ENCODE measurements around the gene GSX1.
A peak's percentile ranks its signal among the peaks of the same experiment; 100 is the strongest.
"Not testable (repeated sequence)": the region's sequence is repeated elsewhere in the genome, so short reads cannot be mapped to it uniquely, and the experiment has no call there.

GSX1 gene

GRCh38 chr13:27792393-27793218 is at the start of gene GSX1:
GSX1 (plus strand) TSS chr13:27792483; CDS start chr13:27792691, 208 bp downstream.
- DNase-seq = peak; percentile 90

GRCh38 chr13:27744801-27745200 is 47.5 kb upstream of the GSX1 start:
- DNase-seq = no peak

- DNase-seq = no peak
Measured at GRCh38 chr13:27745301-27745700, 47.0 kb upstream of the GSX1 start.

- DNase-seq = not testable (repeated sequence)
Measured at GRCh38 chr13:27748143-27748542, 44.1 kb upstream of the GSX1 start.

GRCh38 chr13:27751953-27752532 is 40.2 kb upstream of the GSX1 start:
- no peak for DNase-seq

- DNase-seq = no peak
Measured at GRCh38 chr13:27765650-27766049, 26.6 kb upstream of the GSX1 start.

GRCh38 chr13:27770809-27771208 is 21.5 kb upstream of the GSX1 start:
- peak; percentile 62 for DNase-seq

GRCh38 chr13:27772651-27773425 is 19.4 kb upstream of the GSX1 start:
- no peak for DNase-seq

- no peak for DNase-seq
Measured at GRCh38 chr13:27774169-27774568, 18.1 kb upstream of the GSX1 start.

- DNase-seq = no peak
Measured at GRCh38 chr13:27774651-27775050, 17.6 kb upstream of the GSX1 start.

- DNase-seq = no peak
Measured at GRCh38 chr13:27775943-27776342, 16.3 kb upstream of the GSX1 start.

- no peak for DNase-seq
Measured at GRCh38 chr13:27782151-27782550, 10.1 kb upstream of the GSX1 start.

- DNase-seq = no peak
Measured at GRCh38 chr13:27783111-27783510, 9.2 kb upstream of the GSX1 start.

GRCh38 chr13:27788271-27788670 is 4.0 kb upstream of the GSX1 start:
- no peak for DNase-seq

- no peak for DNase-seq
Measured at GRCh38 chr13:27789153-27789494, 3.2 kb upstream of the GSX1 start.

- no peak for DNase-seq
Measured at GRCh38 chr13:27789495-27790303, 2.6 kb upstream of the GSX1 start.

GRCh38 chr13:27790523-27790922 is 1.8 kb upstream of the GSX1 start:
- DNase-seq = no peak

- DNase-seq = no peak
Measured at GRCh38 chr13:27791146-27791900, 960 bp upstream of the GSX1 start.

GRCh38 chr13:27791901-27792392 is 336 bp upstream of the GSX1 start:
- DNase-seq = no peak

- DNase-seq = peak; percentile 12
Measured at GRCh38 chr13:27793507-27794367, 1.5 kb downstream of the GSX1 start.

GRCh38 chr13:27794368-27794691 is 2.0 kb downstream of the GSX1 start:
- DNase-seq = no peak

Data from hematopoietic multipotent progenitor cell treated with erythropoietin and hydrocortisone succinate and interleukin-3 and kit ligand, for 6 days (in vitro differentiated cells).